ENCODE results near the gene RYK.

- TF ChIP-seq POLR2A (IDR thresholded peaks at IDR 0.05) (no peak), CTCF (IDR thresholded peaks at IDR 0.05) (no peak)
Measured at GRCh38 chr3:134281912-134282658, 31.4 kb upstream of the RYK start.

Measured in testis (tissue), 2 donors.